GM23338 (cell line): ENCODE data around the gene HMGCS2. TPM values are rescaled to one million over a fixed set of nuclear protein-coding genes. Genes with fewer than 3 reads are reported as not detected.

ENCODE experiments used
- ATAC-seq: fragments of 200-7000 bp; cut with Tn5 transposase; 3 replicates; pipeline ENCODE4 v1.9.1; 2020
- DNase-seq: peaks from one replicate; pipeline ENCODE4 v3.0.0-alpha.2; 2015; ENCODE audit warnings: low spot score
- H2AFZ ChIP-seq: fragments of 200-600 bp; sonication (generic); 2 replicates; pipeline ENCODE4 v1.8.0; 2016; ENCODE audit warnings: antibody characterized with exemption, mild to moderate bottlenecking, moderate library complexity
- H3F3A ChIP-seq: fragments of 200-600 bp; sonication (generic); replicated peaks from 2 replicates; pipeline ENCODE4 v1.8.0; 2017; ENCODE audit warnings: antibody characterized with exemption, mixed run types, low read depth
- H3K27ac ChIP-seq: fragments of 200-600 bp; sonication (generic); 2 replicates; pipeline ENCODE4 v1.6.1; 2016; ENCODE audit warnings: low read depth
- H3K27me3 ChIP-seq: fragments of 200-600 bp; sonication (generic); 2 replicates; pipeline ENCODE4 v1.8.0; 2016; ENCODE audit warnings: mild to moderate bottlenecking, mixed run types, moderate library complexity; ENCODE audit not compliant: insufficient read depth
- H3K36me3 ChIP-seq: fragments of 200-600 bp; sonication (generic); 2 replicates; pipeline ENCODE4 v1.8.0; 2016; ENCODE audit warnings: mild to moderate bottlenecking; ENCODE audit not compliant: insufficient read depth
- H3K4me1 ChIP-seq: fragments of 200-600 bp; sonication (generic); 2 replicates; pipeline ENCODE4 v1.8.0; 2016; ENCODE audit warnings: mild to moderate bottlenecking, moderate library complexity; ENCODE audit not compliant: insufficient read depth
- H3K4me2 ChIP-seq: fragments of 200-600 bp; sonication (generic); 2 replicates; pipeline ENCODE4 v1.7.1; 2017; ENCODE audit warnings: mixed run types
- H3K4me3 ChIP-seq: fragments of 200-600 bp; sonication (generic); 2 replicates; pipeline ENCODE4 v1.6.1; 2016; ENCODE audit warnings: mixed run types
- H3K79me2 ChIP-seq: fragments of 200-600 bp; sonication (generic); replicated peaks from 2 replicates; pipeline ENCODE4 v1.8.0; 2017; ENCODE audit warnings: mild to moderate bottlenecking; ENCODE audit not compliant: insufficient read depth
- H3K9me2 ChIP-seq: fragments of 200-600 bp; sonication (generic); 2 replicates; pipeline ENCODE4 v1.8.0; 2017; ENCODE audit not compliant: insufficient read depth
- H4K20me1 ChIP-seq: fragments of 200-600 bp; sonication (generic); replicated peaks from 2 replicates; pipeline ENCODE4 v1.8.0; 2017; ENCODE audit warnings: mild to moderate bottlenecking; ENCODE audit not compliant: insufficient read depth
- H3K27ac Mint-ChIP-seq: 2 replicates; pipeline ENCODE4 v1.8.0; 2020; ENCODE audit warnings: inconsistent platforms, mild to moderate bottlenecking, moderate library complexity, mixed read lengths
- H3K27me3 Mint-ChIP-seq: 3 replicates; pipeline ENCODE4 v1.8.0; 2022; ENCODE audit warnings: low read depth, mild to moderate bottlenecking, moderate library complexity, mixed read lengths, inconsistent platforms; ENCODE audit not compliant: insufficient read depth, poor library complexity
- H3K36me3 Mint-ChIP-seq: 3 replicates; pipeline ENCODE4 v1.8.0; 2021; ENCODE audit warnings: low read depth, mild to moderate bottlenecking, inconsistent platforms, moderate library complexity, mixed read lengths
- H3K4me1 Mint-ChIP-seq: 3 replicates; pipeline ENCODE4 v1.8.0; 2020; ENCODE audit warnings: mild to moderate bottlenecking, inconsistent platforms, mixed read lengths
- H3K4me3 Mint-ChIP-seq: 3 replicates; pipeline ENCODE4 v1.8.0; 2021; ENCODE audit warnings: moderate library complexity, mild to moderate bottlenecking, inconsistent platforms, mixed read lengths
- H3K9me3 Mint-ChIP-seq: 3 replicates; pipeline ENCODE4 v1.8.0; 2020; ENCODE audit warnings: moderate library complexity, mild to moderate bottlenecking, inconsistent platforms, mixed read lengths
- CREB1 ChIP-seq: fragments of 250-450 bp; sonication (Bioruptor Pico); IDR thresholded peaks from 2 replicates; pipeline ENCODE4 v1.5.0; 2020; ENCODE audit warnings: low read depth, mild to moderate bottlenecking, moderate library complexity
- CTCF ChIP-seq, 2 experiments: fragments of 200-600 bp in 1 of 2; sonication (generic) in 1 of 2; conservative IDR thresholded peaks; 2 replicates each; pipeline versions ENCODE4 v1.5.1 to v1.6.1; 2016 to 2017; ENCODE audit warnings: antibody characterized with exemption in 2 of 2, low read depth in 2 of 2, mild to moderate bottlenecking in 2 of 2, moderate library complexity in 1 of 2
- EZH2phosphoT487 ChIP-seq: fragments of 200-600 bp; sonication (generic); IDR thresholded peaks from one replicate; pipeline ENCODE4 v1.8.1; 2018; ENCODE audit warnings: antibody characterized with exemption; ENCODE audit not compliant: unreplicated experiment
- JUNB ChIP-seq: IDR thresholded peaks from one replicate; pipeline ENCODE4 v1.6.1; 2016; ENCODE audit warnings: antibody characterized with exemption; ENCODE audit not compliant: unreplicated experiment
- NANOG ChIP-seq: IDR thresholded peaks from 2 replicates; pipeline ENCODE4 v1.6.1; 2016; ENCODE audit warnings: antibody characterized with exemption, borderline replicate concordance
- POLR2AphosphoS5 ChIP-seq: IDR thresholded peaks from 2 replicates; pipeline ENCODE4 v1.6.1; 2016; ENCODE audit warnings: antibody characterized with exemption, low read depth
- STAT1 ChIP-seq: IDR thresholded peaks from one replicate; pipeline ENCODE4 v1.6.1; 2016; ENCODE audit warnings: antibody characterized with exemption; ENCODE audit not compliant: unreplicated experiment
- ZNF114 ChIP-seq: fragments of 250-450 bp; sonication (Bioruptor Pico); IDR thresholded peaks from 2 replicates; pipeline ENCODE4 v1.5.0; 2020; ENCODE audit warnings: mild to moderate bottlenecking, moderate library complexity
- ZNF331 ChIP-seq: fragments of 250-450 bp; sonication (Bioruptor Pico); IDR thresholded peaks from 2 replicates; pipeline ENCODE4 v1.5.0; 2020; ENCODE audit warnings: low read depth, mild to moderate bottlenecking, moderate library complexity
- polyA plus RNA-seq: library from polyadenylated mRNA; unstranded; fragments of >200 nt; fragmentation: Nextera tagmentation; extraction: Ambion mirVana; gene quantifications from 2 replicates; pipeline ENCODE4 v1.2.1, GENCODE V29; 2016
- total RNA-seq: library from RNA; depleted of rRNA; stranded (reverse); fragments of >200 nt; shearing (Covaris generic); gene quantifications from 2 replicates; pipeline ENCODE4 v1.2.3, GENCODE V29; 2014
- TF ChIP-seq, protein P1 (sequence below): IDR thresholded peaks from one replicate; pipeline ENCODE4 v1.6.1; 2018; ENCODE audit warnings: antibody characterized with exemption; ENCODE audit not compliant: unreplicated experiment

HMGCS2 gene
- total and polyA plus RNA-seq, 2 experiments from 2014 or later = not detected

GRCh38 chr1:119811387-119811786 is 42.7 kb upstream of the HMGCS2 start, which contains the start of gene REG4 (continued):
- TF ChIP-seq, protein P1, sequence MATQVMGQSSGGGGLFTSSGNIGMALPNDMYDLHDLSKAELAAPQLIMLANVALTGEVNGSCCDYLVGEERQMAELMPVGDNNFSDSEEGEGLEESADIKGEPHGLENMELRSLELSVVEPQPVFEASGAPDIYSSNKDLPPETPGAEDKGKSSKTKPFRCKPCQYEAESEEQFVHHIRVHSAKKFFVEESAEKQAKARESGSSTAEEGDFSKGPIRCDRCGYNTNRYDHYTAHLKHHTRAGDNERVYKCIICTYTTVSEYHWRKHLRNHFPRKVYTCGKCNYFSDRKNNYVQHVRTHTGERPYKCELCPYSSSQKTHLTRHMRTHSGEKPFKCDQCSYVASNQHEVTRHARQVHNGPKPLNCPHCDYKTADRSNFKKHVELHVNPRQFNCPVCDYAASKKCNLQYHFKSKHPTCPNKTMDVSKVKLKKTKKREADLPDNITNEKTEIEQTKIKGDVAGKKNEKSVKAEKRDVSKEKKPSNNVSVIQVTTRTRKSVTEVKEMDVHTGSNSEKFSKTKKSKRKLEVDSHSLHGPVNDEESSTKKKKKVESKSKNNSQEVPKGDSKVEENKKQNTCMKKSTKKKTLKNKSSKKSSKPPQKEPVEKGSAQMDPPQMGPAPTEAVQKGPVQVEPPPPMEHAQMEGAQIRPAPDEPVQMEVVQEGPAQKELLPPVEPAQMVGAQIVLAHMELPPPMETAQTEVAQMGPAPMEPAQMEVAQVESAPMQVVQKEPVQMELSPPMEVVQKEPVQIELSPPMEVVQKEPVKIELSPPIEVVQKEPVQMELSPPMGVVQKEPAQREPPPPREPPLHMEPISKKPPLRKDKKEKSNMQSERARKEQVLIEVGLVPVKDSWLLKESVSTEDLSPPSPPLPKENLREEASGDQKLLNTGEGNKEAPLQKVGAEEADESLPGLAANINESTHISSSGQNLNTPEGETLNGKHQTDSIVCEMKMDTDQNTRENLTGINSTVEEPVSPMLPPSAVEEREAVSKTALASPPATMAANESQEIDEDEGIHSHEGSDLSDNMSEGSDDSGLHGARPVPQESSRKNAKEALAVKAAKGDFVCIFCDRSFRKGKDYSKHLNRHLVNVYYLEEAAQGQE = no peak
- TF ChIP-seq POLR2AphosphoS5 = no peak
- no peak for TF ChIP-seq ZNF331 (CRISPR knock-in tag)
- TF ChIP-seq JUNB = no peak

DNA sequence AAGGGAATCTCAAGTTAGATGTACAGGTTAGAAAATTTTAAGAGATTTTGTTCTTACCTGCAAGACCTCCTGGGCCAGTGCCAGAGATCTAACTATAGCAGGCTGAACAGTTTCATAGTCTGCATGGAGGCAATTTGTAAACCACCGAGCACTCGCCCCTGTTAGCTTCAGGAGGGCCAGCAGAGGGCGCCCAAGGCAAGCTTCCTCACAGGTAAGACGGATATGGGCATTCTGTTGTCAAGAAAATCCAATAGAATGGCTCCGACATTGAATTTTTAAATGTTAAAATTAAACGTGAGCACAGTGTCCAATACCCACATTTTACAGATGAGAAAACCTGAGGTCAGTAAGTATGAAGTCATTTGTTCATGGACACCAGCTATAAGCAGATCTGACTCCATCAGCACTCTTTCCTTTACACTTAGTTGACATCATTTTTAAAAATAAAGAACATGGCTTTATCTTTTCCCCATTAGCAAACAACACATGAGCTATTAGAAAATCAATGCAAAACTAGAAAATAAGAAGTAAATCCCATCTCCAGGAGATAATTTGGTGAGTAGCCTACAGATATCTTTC is 40.4 kb upstream of the HMGCS2 start:
- Histone ChIP-seq H3K36me3 (no peaks in the 10 kb centered on the region), H3K9me2 (no peaks in the 10 kb centered on the region), H2AFZ (0 out of 2 replicates have a peak overlapping the region, but pooled peaks have one; percentile 28), H3F3A (no peaks in the 10 kb centered on the region), H3K79me2 (no peaks in the 10 kb centered on the region), H3K27ac (no peak overlapping the region), H4K20me1 (no peaks in the 10 kb centered on the region), H3K4me1 (no peaks in the 10 kb centered on the region), H3K27me3 (no peaks in the 10 kb centered on the region), H3K4me2 (no peak overlapping the region), H3K4me3 (no peak overlapping the region)
- ATAC-seq = peak; percentile 96
- Mint-ChIP-seq H3K4me3 (no peak overlapping the region), H3K27me3 (no peaks in the 10 kb centered on the region), H3K27ac (no peak overlapping the region), H3K9me3 (no peaks in the 10 kb centered on the region), H3K36me3 (no peaks in the 10 kb centered on the region), H3K4me1 (no peaks in the 10 kb centered on the region)
- TF ChIP-seq JUNB = no peak
- no peak for TF ChIP-seq CREB1 (CRISPR knock-in tag)
- no peak for TF ChIP-seq EZH2phosphoT487
- TF ChIP-seq STAT1 = no peak
- TF ChIP-seq ZNF114 (CRISPR knock-in tag) = no peak
- no peak for TF ChIP-seq NANOG
- peak; percentile 89 to 95 for TF ChIP-seq CTCF (conservative IDR thresholded peaks at IDR 0.05; ENCODE audit: low read depth in 2 of 2)
- peak; percentile 80 for DNase-seq
